Brain microvascular endothelial cell (primary cell): ENCODE measurements around the gene ATP13A4.

Experiments
- DNase-seq: peaks from one replicate; pipeline ENCODE4 v3.0.0-alpha.2; 2020
- H3K27ac ChIP-seq: fragments of 250-450 bp; sonication (Bioruptor Pico); 2 replicates; pipeline ENCODE4 v1.5.1; 2020; ENCODE audit warnings: mild to moderate bottlenecking, moderate library complexity
- H3K27me3 ChIP-seq: fragments of 250-450 bp; sonication (Bioruptor Pico); replicated peaks from 2 replicates; pipeline ENCODE4 v1.5.1; 2020; ENCODE audit warnings: mild to moderate bottlenecking
- H3K36me3 ChIP-seq: fragments of 250-450 bp; sonication (Bioruptor Pico); replicated peaks from 2 replicates; pipeline ENCODE4 v1.5.1; 2020; ENCODE audit warnings: mild to moderate bottlenecking
- H3K4me3 ChIP-seq: 2 replicates; pipeline ENCODE4 v1.5.1; 2011; ENCODE audit warnings: low read depth, mild to moderate bottlenecking, control low read depth, low read length, moderate library complexity
- CTCF ChIP-seq: IDR thresholded peaks from 2 replicates; pipeline ENCODE4 v1.5.1; 2011; ENCODE audit warnings: low read depth, mild to moderate bottlenecking, moderate library complexity, low read length, control low read depth, inconsistent platforms; ENCODE audit errors: missing control alignments
- in situ Hi-C: cut with HindIII; loops from 2 replicates; pipeline ENCODE4 v1.10.0; 2017; ENCODE audit warnings: low sequenced_read_pairs, low pct_ligation_motif_present

The ATP13A4 gene

GRCh38 chr3:193367868-193368267 lies 186.8 kb downstream of the ATP13A4 start:
- Histone ChIP-seq H3K36me3 (no peaks in the 10 kb centered on the region), H3K27ac (no peak overlapping the region), H3K4me3 (no peak overlapping the region), H3K27me3 (no peaks in the 10 kb centered on the region)
- TF ChIP-seq CTCF: no peak
- in situ Hi-C loops: no loop called here
- no peak for DNase-seq

GRCh38 chr3:193357291-193357690 lies 197.4 kb downstream of the ATP13A4 start:
- TF ChIP-seq CTCF: no peak
- Histone ChIP-seq H3K27me3 (no peaks in the 10 kb centered on the region), H3K4me3 (no peak overlapping the region), H3K36me3 (no peaks in the 10 kb centered on the region), H3K27ac (no peak overlapping the region)
- DNase-seq: no peak
- in situ Hi-C loops: no loop called here

- no peak for TF ChIP-seq CTCF
- no peak for DNase-seq
- Histone ChIP-seq H3K27me3 (no peaks in the 10 kb centered on the region), H3K36me3 (no peaks in the 10 kb centered on the region), H3K4me3 (no peak overlapping the region), H3K27ac (no peak overlapping the region)
- in situ Hi-C loops: no loop called here
Measured at GRCh38 chr3:193354423-193354822, 200.3 kb downstream of the ATP13A4 start.
